HL-60/S4 treated with phorbol 12-myristate 13-acetate at 8.2 ng/mL for 4 days and 3 days (cell line): ENCODE measurements around the gene RALB.
"Not testable (repeated sequence)": the region's sequence is repeated elsewhere in the genome, so short reads cannot be mapped to it uniquely, and the experiment has no call there.

Experiments used
- in situ Hi-C: fragments of 300-500 bp; cut with MboI; formaldehyde crosslinking; loops from 2 replicates; pipeline ENCODE4 v1.15.0; 2022; ENCODE audit warnings: low sequenced_read_pairs

RALB gene

GRCh38 chr2:120241684-120242083 is 11.0 kb upstream of the RALB start:
- in situ Hi-C loops = no loop called here

DNA sequence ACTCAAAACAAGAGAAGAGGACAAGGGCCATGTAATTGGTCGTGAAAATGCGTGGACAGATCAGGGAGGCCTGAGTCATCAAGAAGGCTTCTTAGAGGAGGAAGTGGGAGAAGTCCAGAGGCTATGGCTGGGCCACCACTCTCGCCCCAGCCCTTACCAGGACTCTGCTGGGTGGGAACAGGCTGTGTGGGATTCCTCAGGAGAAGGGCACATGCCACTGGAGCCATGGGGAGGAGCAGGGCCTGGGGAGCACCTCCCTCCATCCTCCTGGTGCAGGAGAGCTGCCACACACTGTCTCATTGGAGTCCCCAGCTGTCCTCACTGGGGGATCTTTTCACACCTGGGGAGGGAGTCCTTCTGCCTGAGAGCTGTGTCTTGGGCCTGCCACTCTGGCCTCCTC is 9.4 kb upstream of the RALB start:
- in situ Hi-C loops = no loop called here

GRCh38 chr2:120243875-120244553 is 8.6 kb upstream of the RALB start:
- in situ Hi-C loops = no loop called here

DNA sequence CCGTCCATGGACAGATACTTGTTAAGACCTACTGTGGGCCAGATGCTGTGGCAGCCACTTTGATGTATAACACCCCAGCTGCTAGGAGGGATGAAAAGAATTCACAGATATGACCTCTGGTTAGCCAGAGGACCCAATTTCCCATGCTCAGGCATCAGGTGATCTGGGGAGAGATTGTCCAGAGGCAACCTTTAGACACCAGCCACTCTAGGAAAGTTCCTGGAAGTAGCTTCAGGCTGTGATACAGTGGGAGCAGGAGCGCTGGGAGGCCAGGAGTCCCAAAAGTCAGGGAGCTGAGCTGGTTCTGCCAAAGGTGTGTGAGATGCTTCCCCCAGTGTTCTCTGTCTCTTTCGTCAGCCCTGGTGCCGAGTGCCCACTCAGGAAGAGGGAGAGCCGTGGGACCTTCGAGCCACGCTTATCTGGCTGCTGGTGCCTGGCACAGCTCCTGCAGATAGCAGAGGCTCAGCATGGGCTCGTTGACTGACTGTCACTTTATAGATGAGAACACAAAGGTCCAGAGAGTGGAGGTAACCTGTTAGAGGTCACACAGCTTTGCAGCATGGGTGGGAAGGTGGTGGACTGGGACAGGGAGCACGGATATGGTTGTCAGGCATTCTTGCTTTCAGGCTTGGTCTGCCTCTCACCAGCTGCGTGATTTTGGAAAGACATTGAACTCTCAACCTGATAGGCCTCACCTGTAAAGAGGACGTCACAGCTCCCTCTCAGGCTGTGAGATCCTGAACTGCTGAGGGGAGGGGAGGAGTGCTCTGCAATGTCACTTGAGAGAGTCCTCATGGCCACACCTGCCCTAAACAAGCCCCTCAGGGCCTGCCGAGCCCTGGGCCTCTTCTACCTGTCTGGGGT is 7.8 kb upstream of the RALB start:
- in situ Hi-C loops = no loop called here

GRCh38 chr2:120245520-120246332 is 6.9 kb upstream of the RALB start:
- in situ Hi-C loops = no loop called here

DNA sequence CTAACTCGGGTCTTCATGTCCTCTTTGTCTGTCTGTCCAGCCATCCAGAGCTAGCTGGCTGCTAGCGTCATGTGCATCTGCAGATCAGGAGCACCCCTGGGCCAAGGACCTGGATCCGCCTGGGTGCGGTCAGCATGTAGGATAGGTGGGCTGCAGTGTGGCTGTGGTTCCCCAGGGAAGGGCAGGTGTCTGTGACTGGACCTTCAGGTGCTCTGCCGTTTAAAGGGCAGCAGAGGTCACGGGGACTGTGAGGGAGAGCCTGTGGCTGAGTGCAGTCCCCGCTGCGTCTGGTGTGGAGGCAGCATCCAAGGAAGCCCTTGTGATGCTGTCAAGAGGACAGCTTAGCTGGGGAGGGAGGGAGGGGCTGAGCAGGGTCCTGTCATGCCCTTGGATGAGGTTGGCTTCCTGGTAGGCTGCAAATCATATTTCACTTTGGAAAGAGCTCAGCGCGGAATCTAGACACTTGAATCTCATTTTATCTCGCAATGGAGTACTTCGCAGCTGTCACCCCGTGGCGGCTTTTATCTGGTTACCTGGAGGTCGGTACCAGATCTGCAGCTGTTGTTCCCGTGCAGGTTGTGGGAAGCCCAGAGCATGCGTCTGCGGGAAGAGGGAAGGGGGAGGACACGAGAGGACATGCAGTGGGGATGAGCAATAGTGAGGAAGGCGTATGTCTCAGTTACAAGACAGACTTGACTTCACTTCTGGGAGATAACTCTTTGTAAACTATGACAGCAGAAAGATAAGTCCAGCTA is 5.9 kb upstream of the RALB start:
- in situ Hi-C loops = no loop called here

DNA sequence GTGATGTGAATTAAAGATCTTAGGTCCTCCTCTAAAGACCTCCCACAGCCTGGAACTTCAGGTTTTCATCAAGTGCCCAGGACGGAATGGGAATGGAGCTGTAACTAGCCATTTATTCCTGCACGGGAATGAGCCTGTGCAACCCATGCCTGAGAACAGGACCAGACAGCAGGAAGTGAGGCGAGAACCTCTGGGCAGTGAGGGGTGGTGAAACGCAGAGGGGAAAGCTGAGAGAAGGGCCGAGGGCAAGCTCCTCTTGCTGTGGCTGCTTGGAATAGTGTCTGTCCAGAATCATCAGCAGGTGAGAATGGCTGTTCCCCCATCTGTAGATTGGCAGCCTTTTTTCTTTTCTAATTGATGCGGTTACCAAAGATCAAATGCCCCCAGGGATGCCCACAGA is 4.8 kb upstream of the RALB start:
- in situ Hi-C loops = no loop called here

DNA sequence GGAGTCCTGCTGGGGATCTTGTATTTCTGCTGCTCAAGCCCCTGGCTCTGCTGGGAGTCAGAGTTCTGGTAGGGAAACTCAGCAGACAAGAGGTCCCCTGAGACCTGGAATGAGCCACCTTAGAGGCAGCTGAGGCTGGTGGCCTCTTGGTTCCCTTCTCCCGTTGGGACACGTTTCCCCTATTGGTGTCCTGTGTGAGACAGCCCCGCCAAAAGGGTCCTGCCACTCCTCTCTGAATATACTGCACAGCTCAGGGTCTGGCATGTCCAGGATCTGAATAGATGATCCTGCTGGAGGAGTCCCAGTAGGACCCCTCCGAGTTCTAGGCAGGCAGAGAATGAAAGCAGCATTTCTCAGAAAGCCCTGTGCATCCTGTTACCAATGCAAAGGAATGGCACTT is 2.0 kb upstream of the RALB start:
- in situ Hi-C loops = no loop called here

- in situ Hi-C loops = no loop called here
These were observed 1.6 kb upstream of the RALB start for GRCh38 chr2:120251078-120251477.

GRCh38 chr2:120251880-120252224 is 800 bp upstream of the RALB start:
- in situ Hi-C loops = no loop called here

DNA sequence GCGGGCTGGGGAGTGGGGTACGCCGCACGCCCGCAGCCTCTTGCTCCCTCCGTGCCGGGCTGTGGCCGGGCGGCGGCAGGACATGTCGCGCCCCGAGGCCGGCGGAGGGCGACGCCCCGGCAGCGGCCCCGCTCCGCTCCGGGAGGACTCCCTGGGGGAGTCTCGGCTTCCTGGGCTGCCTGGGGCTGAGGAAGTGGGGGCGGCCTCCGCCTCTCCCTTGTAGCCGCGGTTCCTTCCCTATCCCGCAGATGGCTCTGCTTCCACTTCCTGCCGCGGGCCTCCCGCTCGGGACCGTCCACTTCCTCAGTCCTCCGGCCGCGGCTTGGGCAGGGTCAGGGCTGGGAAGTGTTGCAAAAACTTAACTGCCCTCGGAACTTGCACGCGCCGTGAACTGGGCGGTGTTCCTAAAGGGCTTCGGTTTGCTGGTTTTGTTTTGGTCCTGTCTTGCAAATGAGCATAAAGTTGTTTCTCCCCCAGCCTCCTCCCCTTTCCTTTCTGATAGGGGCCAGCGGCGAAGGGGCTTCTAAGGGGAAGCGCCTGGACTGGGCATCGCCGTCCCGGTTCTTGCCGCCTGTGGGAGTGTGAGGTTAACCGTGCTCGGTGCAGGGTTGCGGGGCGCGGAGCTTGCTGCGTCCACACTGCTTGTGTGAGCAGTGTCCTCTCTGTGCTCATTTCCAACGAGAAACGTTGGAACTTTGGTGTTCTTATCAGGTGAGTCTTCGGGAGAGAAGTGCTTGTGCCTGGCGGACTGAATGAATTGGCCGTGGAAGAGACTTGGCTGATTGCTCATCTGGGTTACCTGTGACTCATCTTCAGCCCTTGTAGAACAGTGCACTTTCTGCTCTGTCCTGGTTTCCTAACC is 600 bp downstream of the RALB start:
- in situ Hi-C loops = no loop called here

DNA sequence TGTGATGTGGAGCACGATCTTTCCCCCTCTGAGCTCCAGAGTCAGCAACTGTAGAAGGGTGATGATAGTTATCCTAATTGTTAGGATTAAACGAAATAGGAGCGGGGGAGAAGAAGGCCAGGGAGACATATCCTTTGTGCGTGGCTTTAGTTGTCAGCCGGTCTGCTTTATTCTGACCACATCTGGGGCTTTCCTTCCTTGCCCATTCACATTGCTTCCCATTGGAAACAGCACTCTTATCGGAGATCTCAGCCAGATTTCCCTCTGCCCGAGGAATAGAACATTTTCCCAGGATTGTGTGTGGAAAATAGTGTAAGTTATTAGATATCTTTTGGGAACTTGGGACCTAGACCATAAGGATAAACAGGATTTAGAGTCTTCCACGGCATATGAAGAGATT is 1.5 kb downstream of the RALB start:
- in situ Hi-C loops = no loop called here

DNA sequence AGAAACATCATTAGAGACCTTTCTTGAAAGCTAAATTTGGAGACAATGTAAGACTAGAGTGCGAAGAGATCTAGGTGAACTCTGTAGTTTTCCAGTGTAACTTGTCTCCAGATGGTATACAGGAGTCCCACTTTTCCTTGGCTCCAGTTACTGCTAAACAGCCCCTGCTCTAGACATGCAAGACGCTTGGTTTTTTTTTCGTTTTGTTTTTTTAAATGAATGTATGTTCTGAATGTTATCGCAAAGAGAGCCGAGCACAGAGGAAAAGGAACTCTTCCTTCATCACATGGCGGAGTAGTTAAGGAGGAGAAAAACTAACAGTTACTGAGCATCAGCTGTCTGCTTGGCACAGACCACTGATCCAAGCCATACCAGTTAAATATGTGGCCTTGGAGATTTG is 2.4 kb downstream of the RALB start:
- in situ Hi-C loops = no loop called here

- in situ Hi-C loops = no loop called here
These were observed 3.5 kb downstream of the RALB start for GRCh38 chr2:120255986-120256650.

DNA sequence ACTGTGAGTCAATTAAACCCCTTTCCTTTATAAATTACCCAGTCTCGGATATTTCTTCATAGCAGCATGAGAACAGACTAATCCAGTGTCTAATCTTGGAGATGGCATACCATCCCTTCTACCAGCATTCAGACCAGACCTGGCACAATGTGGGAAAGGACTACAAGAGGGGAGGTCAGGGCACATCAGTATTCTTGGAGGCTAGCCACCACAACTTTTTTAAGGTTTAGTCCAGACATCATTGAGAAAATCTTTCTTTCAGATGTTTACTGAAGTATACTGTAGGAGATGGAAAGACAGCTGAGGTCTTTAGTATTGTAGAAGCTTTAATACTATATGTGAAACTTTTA is 4.0 kb downstream of the RALB start:
- in situ Hi-C loops = no loop called here

DNA sequence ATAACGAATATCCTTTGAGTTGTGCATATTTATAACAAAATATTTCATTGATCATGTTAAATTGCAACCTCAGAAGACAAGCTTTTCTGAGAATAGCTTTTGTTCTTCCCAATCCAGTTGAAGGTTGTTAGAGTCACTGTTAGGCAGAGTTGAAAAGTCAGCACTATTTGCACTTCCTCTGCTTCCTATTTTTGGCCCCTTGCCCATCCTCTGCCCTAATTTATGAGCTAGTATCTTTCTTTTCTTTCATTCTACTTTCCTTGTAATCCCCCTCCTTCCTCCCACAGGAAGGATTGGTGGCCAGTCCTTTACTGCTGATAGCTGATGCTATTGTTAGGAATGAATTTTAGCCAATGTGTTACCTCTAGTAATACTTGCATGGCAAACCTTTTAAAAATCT is 4.9 kb downstream of the RALB start:
- in situ Hi-C loops = no loop called here

DNA sequence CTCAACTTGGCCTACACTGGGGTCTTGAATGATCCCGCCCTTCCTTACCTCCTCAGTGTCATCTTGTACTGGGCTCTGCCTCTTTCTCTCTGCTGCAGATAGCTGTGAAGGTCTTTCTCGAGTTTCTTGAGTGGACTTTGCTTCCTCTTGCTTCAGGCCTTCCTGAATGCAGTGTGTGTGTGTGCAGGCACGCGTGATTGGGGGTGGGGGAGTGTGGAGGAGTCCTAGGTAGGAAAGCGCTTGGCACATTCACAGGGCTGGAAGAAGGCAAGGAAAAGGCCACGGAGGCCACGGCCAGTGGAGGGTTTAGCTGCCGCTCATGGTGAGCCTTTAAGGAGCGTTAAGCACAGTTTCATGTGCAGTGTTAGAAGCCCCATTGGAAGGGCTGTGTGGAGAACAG is 5.5 kb downstream of the RALB start:
- in situ Hi-C loops = no loop called here

- in situ Hi-C loops = not testable (repeated sequence)
These were observed 7.3 kb downstream of the RALB start for GRCh38 chr2:120259939-120260338.

GRCh38 chr2:120260736-120261135 is 8.1 kb downstream of the RALB start:
- in situ Hi-C loops = no loop called here
